GM21529 (cell line): ENCODE results near the gene THSD7A.

Experiments used
- ATAC-seq: cut with Tn5 transposase; IDR thresholded peaks from one replicate; pipeline ENCODE4 v1.9.1; 2021; ENCODE audit not compliant: unreplicated experiment

The THSD7A gene

GRCh38 chr7:11753433-11753832 lies 78.6 kb downstream of the THSD7A start:
- no peak for ATAC-seq

GRCh38 chr7:11751807-11752389 lies 80.1 kb downstream of the THSD7A start:
- no peak for ATAC-seq

DNA sequence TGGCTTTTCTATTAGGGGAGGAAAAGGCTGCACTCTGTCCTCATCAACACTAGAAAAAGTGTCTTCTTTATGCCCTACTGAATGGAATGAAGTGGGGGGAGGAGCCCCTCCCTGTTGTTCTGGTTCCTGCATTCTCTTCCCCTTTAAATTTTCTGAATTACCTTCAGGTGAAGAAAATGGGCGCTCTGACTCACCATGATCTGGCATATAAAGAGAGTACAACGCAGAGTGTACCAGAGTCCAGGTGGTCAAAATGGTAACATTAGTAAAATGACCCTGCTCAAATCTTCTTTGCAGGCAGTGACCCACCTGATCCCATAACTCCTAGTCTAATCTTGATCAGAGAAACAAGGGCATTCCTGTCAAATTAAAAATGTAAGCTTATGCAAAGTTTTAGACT lies 80.7 kb downstream of the THSD7A start:
- ATAC-seq = no peak

GRCh38 chr7:11750191-11750590 lies 81.8 kb downstream of the THSD7A start:
- ATAC-seq = no peak

DNA sequence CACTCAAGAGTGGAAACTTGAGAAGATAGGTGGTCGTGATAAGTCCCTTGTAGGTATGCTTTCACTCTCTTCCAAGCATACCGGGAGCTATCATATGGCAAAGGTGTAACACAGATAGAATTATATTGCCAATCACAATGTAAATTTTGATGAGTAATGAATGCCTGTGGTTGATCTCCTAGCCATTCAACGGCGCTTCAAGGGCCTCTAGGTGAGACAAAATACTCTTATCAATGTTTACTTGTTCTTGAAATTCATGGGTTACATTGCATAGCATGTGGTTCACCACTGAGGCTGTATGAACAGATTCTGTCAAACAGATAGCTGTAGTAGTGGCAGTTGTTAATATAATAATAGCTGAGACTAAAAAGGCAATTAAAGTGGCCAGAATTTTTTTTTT lies 82.4 kb downstream of the THSD7A start:
- no peak for ATAC-seq

GRCh38 chr7:11748884-11749283 lies 83.1 kb downstream of the THSD7A start:
- no peak for ATAC-seq

DNA sequence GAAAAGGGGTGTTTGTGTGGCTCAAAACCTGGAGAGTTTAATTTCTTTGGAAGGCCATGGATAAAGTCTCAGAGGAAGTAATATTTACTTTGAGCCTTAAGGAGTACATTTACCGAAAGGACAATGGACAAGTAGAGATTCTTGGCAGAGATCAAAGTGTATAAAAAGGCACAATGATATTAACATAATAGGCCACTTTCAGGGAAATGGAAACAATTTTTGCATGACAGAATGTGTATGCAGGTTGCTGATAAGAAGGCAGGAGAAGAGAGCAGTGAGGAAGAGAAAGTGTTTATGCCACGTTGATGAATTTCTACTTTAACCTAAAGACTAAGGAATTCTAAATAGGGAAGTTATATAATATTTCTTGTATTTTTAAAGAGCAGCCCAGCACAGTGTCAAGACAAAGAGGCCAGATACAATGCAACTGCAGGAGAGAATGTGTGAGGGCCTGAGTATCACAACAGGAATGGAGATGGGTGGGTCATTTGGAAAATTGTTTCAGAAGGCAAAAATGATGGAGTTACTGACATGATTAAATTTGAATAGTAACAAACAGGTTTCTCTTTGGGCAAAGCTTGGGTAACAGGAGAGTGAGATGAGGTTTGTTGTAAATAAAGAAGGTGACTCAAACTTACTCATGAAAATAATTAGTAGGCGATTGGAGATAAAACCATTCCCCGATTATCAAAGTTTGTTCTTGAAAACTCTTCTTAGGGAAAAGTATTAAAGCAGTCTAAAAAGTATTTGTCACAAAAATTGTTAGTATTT lies 84.1 kb downstream of the THSD7A start:
- no peak for ATAC-seq

GRCh38 chr7:11746591-11746990 lies 85.4 kb downstream of the THSD7A start:
- no peak for ATAC-seq

DNA sequence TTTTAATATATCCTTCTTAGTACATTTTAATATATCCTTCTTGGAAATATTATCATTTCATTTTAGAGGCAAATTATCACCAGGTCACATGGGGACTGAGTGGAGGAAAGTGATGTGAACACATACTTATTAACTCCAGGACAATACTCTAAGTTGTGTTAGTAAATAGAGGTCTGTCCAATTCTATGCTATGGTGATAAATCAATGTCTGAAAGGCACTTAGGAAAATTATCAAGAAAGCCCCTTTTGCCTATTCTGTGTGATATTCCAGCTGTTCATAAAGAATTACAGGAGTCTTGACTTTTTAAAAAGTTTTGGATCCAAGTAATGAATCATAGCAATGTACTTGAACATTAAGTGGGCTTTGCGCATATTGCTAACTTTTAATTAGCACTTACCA lies 88.5 kb downstream of the THSD7A start:
- no peak for ATAC-seq

- no peak for ATAC-seq
Measured at GRCh38 chr7:11743016-11743415, 89.0 kb downstream of the THSD7A start.

GRCh38 chr7:11742496-11742895 lies 89.5 kb downstream of the THSD7A start:
- ATAC-seq = no peak

DNA sequence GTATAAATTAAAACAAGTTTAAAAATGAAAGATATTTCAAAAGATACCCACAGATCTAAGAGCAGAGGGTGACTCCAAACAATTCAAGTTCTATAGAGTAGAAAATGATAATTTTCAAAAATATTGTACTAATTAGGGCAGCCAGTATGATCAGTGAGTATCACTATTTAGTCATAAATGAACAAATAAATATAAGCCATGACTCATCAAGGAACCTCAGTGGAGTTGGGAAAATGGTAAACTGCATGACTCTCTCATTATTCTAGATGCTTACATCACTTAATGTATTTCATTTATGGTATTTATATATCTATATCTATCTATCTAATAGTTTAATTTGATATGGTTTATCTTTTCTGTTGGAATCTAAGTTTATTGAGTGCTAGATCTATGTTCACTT lies 94.3 kb downstream of the THSD7A start:
- ATAC-seq = no peak

GRCh38 chr7:11732207-11732606 lies 99.8 kb downstream of the THSD7A start:
- ATAC-seq = no peak

DNA sequence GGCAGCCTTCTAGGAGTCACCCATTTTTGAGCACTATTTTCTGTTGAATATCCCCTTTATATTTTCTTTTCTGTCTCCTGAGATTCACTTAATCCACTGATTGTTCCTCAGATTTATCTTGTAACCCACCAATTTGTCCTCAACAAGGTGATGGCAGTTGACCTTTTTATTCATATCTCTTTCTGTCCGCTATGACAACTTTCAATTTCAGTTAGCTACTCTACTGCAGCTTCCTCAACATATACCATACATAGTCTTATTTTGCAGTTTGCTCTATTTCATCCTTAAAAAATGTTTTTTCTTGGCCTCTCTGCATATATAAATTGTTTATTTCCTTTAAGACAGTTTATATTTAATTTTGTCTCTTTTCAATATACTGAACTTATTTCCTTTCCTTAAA lies 101.3 kb downstream of the THSD7A start:
- no peak for ATAC-seq

DNA sequence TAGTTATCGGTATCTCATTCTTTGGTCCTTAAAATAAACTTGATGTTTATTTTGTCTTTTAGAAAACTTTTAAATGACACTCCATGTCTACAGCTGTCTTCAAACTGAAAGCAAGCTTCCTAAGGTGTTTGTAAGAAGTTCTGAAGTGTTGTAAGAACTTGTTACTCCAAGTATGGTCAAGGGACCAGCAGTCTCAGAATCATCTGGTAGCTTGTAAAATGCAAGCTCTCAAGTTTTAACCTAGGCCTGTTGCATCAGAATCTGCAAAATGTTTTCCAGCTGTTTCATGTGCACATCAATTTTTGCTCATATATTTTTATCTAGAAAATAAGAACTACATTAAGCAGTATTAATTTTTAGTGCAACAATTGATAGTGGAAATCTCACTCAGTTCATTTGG lies 104.1 kb downstream of the THSD7A start:
- no peak for ATAC-seq

- ATAC-seq = no peak
Measured at GRCh38 chr7:11726794-11727155, 105.2 kb downstream of the THSD7A start.

DNA sequence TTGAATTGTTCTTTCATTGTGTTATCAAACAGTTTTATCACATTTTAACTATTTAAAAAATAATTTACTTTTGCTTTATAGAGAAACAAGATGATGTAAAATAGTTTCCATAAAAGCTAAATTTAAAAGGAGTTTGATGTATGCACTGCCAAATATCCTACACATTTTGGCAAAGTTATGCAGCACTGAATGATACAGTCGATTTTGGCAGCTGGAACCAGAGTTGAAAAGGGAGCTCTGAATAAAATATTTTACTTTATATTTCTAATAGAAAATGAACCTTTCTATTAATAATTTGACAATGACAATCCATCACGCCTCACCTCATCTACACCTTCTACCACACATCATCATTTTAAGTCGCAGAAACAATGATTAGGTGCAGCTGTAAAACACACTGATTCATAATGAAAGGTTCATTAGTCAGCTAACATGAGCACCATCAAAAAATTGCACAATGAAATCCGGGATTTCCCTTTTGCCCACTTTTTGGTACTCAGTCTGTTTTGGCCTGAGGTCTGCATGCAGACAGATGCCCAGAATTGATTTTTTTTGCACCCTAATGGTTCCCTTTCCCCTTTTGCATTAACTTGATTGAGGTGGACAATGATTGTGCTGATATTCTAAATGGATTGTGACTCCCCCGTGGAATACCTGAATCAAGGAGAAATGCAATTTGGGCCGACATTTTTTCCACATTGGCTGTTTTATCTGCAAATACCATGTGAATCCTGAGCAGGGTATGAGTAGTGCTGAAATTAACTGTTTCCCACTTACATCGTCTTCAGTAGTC lies 105.8 kb downstream of the THSD7A start:
- ATAC-seq = no peak

GRCh38 chr7:11716185-11716584 lies 115.8 kb downstream of the THSD7A start:
- ATAC-seq = no peak

DNA sequence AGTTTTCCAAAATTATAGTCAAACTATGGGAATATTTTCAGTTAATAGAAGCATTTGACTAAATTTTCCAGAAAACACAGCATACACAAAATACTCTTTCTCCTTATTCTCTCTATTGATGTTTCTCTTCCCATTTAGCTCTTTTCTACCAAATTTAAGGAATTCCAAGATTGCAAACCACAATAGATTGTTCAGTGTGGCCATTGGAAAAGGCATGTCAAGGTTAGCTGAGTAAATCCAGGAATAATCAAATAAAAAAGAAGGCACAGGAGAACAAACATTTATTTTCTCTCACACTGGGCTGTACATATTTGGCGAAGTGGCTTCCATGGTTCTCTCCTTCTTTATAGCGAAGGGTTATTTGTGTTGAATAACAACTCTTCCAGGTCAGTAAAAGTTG lies 117.3 kb downstream of the THSD7A start:
- ATAC-seq = no peak

GRCh38 chr7:11714205-11714604 lies 117.8 kb downstream of the THSD7A start:
- no peak for ATAC-seq

DNA sequence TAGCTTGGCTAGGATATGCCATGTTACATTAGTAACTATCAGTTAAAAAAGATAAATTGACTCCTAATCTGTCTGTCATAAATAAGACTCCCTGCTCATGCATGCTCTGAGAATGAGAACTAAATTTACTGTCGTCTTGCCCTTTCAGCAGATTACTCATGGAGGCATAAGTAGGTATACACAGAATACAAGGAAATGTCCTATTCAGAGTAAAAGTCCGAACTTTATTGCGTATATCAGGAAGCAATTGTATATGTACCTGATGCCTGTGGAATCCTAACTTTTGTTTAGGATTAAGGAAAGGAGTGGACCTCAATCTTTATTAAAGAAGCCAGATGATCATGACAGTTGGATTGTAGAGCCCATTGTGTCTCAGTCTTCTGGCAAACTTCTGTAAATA lies 118.6 kb downstream of the THSD7A start:
- no peak for ATAC-seq

DNA sequence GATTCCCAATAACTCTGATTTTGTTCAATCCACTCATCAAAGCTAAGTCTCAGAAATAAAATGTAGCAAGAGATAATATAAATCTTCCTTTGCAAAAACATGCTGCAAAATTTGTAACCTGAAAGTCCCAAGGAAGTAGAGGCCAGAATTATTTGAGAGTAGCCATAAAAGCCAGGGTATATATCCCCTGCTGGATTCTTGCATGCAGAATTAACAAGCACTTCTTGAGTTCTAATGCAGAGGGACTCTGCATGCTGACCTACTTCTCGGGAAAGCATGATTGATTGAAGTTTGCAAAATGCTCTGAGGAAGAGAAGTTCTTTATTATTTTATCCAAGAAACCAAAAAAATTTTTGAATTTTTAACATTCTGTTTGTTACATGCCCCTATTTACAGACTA lies 121.6 kb downstream of the THSD7A start:
- ATAC-seq = no peak
